ENCODE measurements around the gene LMF1. TPM values are rescaled to one million over a fixed set of nuclear protein-coding genes. Genes with fewer than 3 reads are reported as not detected.

LMF1 gene
- total and polyA plus RNA-seq, 2 donors (not counting 1 experiment from before 2014, with no cell fraction given) = 36.4 to 63.2 TPM

DNA sequence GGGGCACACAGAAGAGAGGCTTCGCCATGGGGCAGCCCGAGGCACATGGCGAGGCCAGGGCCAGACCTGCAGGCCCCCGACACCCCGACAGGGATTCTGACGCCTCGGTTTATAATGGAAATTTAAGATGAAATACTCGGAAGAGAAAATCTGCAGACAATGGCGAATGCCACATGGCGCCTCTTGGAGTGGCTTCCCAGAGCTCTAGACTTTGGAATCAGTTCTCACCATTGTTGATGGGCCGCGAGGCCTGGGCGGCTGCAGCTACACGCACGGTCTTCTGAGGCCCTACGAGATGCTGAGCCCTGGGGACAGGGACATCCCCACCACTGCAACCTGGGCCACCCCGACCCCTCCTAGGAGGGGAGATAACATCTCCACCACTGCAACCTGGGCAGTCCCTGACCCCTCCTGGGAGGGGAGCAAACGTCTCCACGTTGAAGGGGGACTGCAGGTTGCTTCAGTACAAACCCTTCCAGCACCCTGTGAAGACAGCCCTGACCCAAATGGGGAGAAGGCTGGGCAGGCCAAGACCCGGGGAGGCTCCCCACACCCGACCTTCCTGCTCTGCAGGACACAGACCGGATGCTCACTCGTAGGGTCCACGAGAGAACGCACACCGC, 56.9 kb downstream of the LMF1 start:
- intact Hi-C loops (cut with micrococcal nuclease) = no loop called here
- peaks cover 0 to 14% of the 10 kb centered on the region in 2 experiments for H3K36me3 ChIP-seq (replicated peaks in 1 of 2; ENCODE audit: control extremely low read depth in 1 of 2, control insufficient read depth in 1 of 2, extremely low read depth in 1 of 2, insufficient read depth in 2 of 2, low read length in 1 of 2)

More for the DNA sequence above, 56.9 kb downstream of the LMF1 start:
- H3K4me3 ChIP-seq (ENCODE audit: control extremely low read depth in 1 of 5, extremely low read depth in 1 of 5, insufficient read depth in 1 of 5, low read depth in 2 of 5, low read length in 4 of 5) = no peak overlapping the region
- ATAC-seq (ENCODE audit: low read depth) = no peak
- 96% methylated on average over 19 of the region's 26 CpGs for WGBS (ENCODE audit: insufficient coverage)
- H3K4me2 ChIP-seq (replicated peaks; ENCODE audit: low read depth, low read length, poor library complexity, severe bottlenecking) = no peak overlapping the region
- H4K20me1 ChIP-seq (ENCODE audit: control insufficient read depth, insufficient read depth, low read length, poor library complexity, severe bottlenecking) = peaks cover 7% of the 10 kb centered on the region
- H2AFZ ChIP-seq (ENCODE audit: insufficient read depth, low read depth, low read length, poor library complexity, severe bottlenecking) = no peak overlapping the region
- Mint-ChIP-seq H3K27me3 (no peaks in the 10 kb centered on the region), H3K4me1 (no peaks in the 10 kb centered on the region), H3K9me3 (ENCODE audit: insufficient read depth) (no peaks in the 10 kb centered on the region), H3K27ac (no peak overlapping the region), H3K4me3 (no peak overlapping the region)
- no peak for DNase-seq
- no peak overlapping the region for H3K9ac ChIP-seq (ENCODE audit: low read length)
- ChIA-PET POLR2A (no interaction called here), CTCF (no interaction called here)
- no peaks in the 10 kb centered on the region for H3K4me1 ChIP-seq (ENCODE audit: control insufficient read depth in 2 of 2, insufficient read depth in 2 of 2, low read length in 2 of 2)
- H3K27ac ChIP-seq (ENCODE audit: low read length in 2 of 2) = no peak overlapping the region
- TF ChIP-seq, protein P1, sequence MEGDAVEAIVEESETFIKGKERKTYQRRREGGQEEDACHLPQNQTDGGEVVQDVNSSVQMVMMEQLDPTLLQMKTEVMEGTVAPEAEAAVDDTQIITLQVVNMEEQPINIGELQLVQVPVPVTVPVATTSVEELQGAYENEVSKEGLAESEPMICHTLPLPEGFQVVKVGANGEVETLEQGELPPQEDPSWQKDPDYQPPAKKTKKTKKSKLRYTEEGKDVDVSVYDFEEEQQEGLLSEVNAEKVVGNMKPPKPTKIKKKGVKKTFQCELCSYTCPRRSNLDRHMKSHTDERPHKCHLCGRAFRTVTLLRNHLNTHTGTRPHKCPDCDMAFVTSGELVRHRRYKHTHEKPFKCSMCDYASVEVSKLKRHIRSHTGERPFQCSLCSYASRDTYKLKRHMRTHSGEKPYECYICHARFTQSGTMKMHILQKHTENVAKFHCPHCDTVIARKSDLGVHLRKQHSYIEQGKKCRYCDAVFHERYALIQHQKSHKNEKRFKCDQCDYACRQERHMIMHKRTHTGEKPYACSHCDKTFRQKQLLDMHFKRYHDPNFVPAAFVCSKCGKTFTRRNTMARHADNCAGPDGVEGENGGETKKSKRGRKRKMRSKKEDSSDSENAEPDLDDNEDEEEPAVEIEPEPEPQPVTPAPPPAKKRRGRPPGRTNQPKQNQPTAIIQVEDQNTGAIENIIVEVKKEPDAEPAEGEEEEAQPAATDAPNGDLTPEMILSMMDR (IDR thresholded peaks at IDR 0.05) = no peak
- no peak for TF ChIP-seq EZH2 (IDR thresholded peaks at IDR 0.05; ENCODE audit: borderline replicate concordance, insufficient read depth, low read depth, low read length, poor library complexity, severe bottlenecking)
- no peaks in the 10 kb centered on the region for H3K79me2 ChIP-seq (ENCODE audit: control insufficient read depth, insufficient read depth, low read length)
- no peaks in the 10 kb centered on the region for H3K27me3 ChIP-seq (replicated peaks in 1 of 4; ENCODE audit: control extremely low read depth in 1 of 4, control insufficient read depth in 3 of 4, insufficient read depth in 4 of 4, low read length in 3 of 4)
- H3K9me3 ChIP-seq (ENCODE audit: control extremely low read depth in 1 of 3, control insufficient read depth in 2 of 3, insufficient read depth in 1 of 3, low read length in 2 of 3) = peaks cover 0 to 9% (median 0%) of the 10 kb centered on the region in 3 donors

Data from B cell (primary cell).